CD1c-positive myeloid dendritic cell (primary cell): ENCODE data around the gene ITGA11.

Experiments used
- DNase-seq: peaks from one replicate; pipeline ENCODE4 v3.0.0-alpha.2; 2016; ENCODE audit errors: extremely low spot score

The ITGA11 gene

GRCh38 chr15:68265674-68266073 lies 166.3 kb downstream of the ITGA11 start:
- no peak for DNase-seq

GRCh38 chr15:68265081-68265480 lies 166.9 kb downstream of the ITGA11 start:
- DNase-seq: no peak

- no peak for DNase-seq
Observed at GRCh38 chr15:68264282-68264681, 167.7 kb downstream of the ITGA11 start.

- no peak for DNase-seq
Observed at GRCh38 chr15:68262514-68263356, 169.2 kb downstream of the ITGA11 start.

- no peak for DNase-seq
Observed at GRCh38 chr15:68261980-68262379, 170.0 kb downstream of the ITGA11 start.

GRCh38 chr15:68261241-68261640 lies 170.7 kb downstream of the ITGA11 start:
- DNase-seq: no peak

- no peak for DNase-seq
Observed at GRCh38 chr15:68259883-68260282, 172.1 kb downstream of the ITGA11 start.

- DNase-seq: no peak
Observed at GRCh38 chr15:68258692-68259091, 173.3 kb downstream of the ITGA11 start.

- DNase-seq: peak; percentile 81
Observed at GRCh38 chr15:68256675-68257450, 175.1 kb downstream of the ITGA11 start.

- peak; percentile 80 for DNase-seq
Observed at GRCh38 chr15:68252925-68253534, 178.9 kb downstream of the ITGA11 start.

- DNase-seq: peak; percentile 67
Observed at GRCh38 chr15:68249058-68249713, 182.8 kb downstream of the ITGA11 start.
